Stimulated activated CD4-positive, alpha-beta T cell treated with anti-CD3 and anti-CD28 coated beads, Interleukin-12 subunit alpha, Interleukin-12 subunit beta, amount 100 ng/mL, for 48 hours (primary cell): Measurements from ENCODE around the gene GARS1.
"Not testable (repeated sequence)": the region's sequence is repeated elsewhere in the genome, so short reads cannot be mapped to it uniquely, and the experiment has no call there.

Source experiments
- DNase-seq, 3 donors: peaks; one replicate each; pipeline ENCODE4 v3.0.0-alpha.2; 2020; ENCODE audit warnings: low read depth in 2 of 3, low spot score in 1 of 3

Gene GARS1

DNA sequence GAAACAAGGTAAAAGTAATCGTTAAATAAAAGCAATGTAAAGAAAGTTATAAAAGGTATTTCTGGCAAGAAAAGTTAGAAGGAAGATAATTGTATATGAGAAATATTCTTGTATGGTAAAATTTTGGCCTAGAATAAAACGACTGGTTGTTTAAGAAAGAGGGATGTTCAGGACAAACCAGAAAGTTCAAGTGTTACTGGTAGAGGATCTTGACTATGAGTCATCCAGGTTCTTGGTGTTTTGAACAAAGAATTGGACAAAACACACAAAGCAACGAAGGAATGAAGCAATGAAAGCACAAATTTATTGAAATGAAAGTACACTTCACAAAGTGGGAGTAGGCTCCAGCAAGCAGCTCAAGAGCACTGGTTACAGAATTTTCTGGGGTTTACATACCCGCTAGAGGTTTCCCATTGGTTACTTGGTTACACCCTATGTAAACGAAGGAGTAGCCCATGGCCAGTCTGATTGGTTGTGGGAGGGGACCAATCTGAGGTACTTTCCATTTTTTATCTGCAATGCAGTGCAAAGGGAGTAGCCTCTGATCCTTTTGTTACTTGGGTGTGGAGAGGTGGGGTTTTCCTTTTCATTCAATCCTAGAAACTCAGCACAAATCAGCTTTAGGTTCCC, 22.4 kb upstream of the GARS1 start:
- no peak for DNase-seq

DNA sequence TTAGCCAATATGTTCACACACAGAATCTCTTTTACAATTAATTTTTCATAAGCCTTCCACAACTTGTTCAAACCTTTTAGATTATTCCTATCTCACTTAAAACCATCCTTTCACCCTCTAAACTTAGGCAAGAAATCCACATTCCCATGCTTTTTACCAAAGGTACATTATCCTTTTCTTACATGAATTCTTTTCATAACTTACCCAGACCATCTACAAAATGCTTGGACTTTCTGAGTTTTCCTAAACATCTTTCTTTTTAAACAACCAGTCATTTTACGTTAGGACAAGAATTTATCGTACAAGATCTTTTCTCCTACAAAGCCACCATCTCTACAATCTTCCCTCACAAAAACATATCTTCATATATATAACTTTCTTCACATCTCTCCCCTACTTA, 18.8 kb upstream of the GARS1 start:
- DNase-seq: no peak

GRCh38 chr7:30583181-30583580, 11.5 kb upstream of the GARS1 start:
- no peak for DNase-seq

DNA sequence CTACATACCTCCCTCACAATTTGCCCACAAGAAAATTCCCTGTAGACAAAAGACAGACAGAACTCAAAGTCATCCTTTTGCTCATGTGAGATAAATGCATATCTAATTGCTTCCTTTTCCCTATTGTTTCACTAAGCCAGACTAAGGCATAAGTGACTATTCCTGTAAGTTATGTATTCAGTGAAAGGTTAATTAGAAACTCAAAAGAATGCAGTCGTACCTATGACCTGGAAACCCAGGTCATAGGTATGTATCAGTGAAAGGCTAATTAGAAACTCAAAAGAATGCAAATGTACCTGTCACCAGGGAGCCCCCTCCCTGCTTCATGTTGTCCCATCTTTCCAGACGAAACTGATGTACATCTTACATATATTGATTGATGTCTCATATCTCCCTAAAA, 10.3 kb upstream of the GARS1 start:
- no peak for DNase-seq

DNA sequence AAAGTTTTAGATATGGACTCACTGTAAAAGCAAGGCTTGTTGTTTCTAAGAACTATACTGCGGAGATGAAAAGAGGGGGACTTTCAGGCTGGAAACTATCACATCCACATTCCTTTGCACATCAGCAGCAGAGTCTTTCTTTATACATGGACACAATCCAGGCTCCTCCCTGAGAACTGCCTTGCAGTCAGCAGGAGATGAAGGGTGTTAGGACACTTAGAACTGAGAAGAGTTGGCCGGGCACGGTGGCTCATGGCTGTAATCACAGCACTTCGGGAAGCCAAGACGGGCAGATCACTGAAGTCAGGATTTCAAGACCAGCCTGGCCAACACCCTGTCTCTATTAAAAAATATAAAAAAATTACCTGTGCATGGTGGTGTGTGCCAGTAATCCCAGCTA, 9.7 kb upstream of the GARS1 start:
- no peak for DNase-seq

DNA sequence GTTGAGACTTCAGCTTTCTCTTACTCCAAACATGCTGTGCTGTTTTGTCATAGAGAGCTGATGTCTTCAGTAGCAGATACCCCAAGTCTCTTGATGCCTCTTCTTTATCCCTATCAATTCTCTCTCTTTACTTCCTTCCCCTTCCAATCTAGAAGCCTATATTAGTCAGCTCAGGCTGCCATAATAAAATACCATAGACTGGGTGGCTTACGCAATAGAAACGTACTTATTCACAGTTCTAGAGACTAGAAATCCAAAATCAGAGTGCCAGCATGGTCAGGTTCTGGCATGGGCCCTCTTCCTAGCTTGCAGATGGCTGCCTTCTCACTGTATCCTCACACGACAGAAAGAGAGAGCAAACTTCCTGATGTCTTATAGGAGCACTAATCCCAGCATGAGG, 9.0 kb upstream of the GARS1 start:
- DNase-seq: no peak

DNA sequence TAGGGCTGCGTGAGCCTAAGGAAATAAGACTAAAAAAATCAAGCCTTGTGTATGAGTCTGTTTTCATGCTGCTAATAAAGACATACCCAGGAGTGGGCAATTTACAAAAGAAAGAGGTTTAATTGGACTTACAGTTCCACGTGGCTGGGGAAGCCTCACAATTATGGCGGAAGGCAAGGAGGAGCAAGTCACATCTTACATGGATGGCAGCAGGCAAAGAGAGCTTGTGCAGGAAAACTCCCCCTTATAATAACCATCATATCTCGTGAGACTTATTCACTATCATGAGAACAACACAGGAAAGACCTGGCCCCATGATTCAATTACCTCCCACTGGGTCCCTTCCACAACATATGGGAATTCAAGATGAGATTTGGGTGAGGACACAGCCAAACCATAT, 7.1 kb upstream of the GARS1 start:
- DNase-seq: not testable (repeated sequence)

- no peak for DNase-seq
Measured at GRCh38 chr7:30589111-30589510, 5.6 kb upstream of the GARS1 start.

GRCh38 chr7:30594048-30594539, 584 bp upstream of the GARS1 start:
- peak in 2 of 3 donors; percentile 19 to 26 for DNase-seq

DNA sequence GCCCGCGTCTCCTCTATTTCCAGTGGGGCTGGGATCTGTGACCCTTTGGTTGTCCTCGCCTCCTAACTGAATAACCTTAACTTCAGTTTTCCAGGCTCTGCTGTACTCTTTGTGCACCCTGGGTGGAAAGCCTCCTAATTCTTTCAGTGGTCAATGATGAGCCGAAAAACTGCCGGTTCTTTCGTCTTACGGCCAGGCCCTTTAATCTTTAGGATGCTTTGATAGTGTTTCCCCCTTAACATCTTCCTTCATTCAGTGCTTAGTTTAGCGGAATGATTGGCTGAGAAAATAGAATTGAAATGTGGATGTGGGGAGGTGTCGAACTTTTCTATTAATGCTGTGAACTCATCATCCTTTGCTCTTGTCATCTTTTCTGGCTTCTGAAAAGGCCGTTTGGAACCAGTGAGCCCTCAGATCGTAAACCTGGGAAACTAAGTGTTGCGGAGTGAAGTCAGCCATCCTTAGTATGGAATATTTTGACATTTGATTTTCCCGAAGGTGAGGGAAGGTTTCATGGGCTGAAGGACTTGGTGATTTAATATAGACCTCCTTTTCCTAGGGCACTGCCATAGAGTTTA, 847 bp downstream of the GARS1 start:
- DNase-seq: no peak

DNA sequence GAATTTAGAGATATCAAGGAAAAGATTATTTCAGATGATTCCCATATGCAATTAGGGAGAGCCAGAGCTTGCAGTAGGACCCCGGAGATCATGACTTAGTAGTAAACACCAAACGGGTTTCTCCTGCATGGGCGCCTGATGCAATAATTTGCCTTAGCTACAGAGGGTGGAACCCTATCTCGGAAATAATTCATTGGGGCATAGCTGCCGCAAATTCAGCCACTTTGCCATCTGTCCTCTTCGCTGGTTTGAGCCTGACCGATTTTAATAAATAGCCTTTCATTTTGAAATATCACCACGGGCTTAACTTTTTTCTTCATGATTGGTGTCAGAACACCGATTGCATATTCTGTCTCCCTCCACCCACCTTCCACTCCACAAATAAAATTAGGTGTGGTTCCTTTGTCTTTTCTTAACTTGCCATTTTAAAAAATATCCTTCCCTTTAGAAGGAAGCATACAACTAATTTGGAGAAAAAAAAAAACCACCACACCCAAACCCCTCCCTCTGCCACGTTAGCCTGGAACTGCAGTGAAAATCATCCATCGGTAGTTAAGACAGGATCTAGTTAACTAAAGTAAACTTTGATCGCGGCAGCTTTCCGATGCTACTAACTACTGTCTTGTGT, 1.4 kb downstream of the GARS1 start:
- DNase-seq: no peak

GRCh38 chr7:30596721-30597120, 2.0 kb downstream of the GARS1 start:
- DNase-seq: no peak

- no peak for DNase-seq
Measured at GRCh38 chr7:30598121-30598876, 3.6 kb downstream of the GARS1 start.

DNA sequence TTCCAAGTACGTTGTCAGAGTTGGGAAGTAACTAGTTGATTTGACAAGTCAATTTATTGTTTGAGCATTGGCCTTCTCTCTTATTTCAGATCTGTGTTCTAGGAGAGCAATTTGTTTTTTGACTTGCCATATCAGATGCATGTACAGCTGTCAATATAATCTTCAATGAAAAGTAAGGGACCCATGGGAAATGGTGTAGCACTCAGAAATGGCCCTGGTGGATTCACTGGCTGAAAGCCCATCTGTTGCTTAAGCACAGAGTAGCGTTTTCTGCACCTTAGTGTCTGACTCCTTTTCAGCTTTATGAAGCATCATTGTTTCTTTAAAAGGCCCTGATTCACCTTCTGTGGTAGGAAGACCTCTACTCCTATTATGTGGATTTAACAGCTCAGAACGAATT, 10.2 kb downstream of the GARS1 start:
- no peak for DNase-seq

DNA sequence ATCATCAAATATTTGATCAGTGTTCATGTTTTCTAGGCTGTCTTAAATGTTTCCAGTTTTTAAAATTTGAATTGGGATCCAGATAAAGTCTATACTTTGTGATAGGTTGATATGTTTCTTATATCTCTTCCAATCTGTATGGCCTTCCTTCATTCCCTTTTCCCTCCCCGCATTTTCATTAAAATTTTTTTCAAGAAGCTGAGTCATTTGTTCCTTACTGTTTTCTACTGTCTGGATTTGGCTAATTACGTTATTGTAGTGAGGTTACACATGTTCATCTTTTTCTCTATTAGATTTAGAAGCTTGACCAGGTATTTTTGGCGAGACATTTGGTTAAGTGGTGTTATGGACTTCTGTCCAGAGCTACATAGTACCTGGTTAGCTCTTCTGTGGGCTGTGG, 11.2 kb downstream of the GARS1 start:
- DNase-seq: no peak

- peak in 2 of 3 donors; percentile 12 to 34 for DNase-seq
Measured at GRCh38 chr7:30612658-30613265, 18.1 kb downstream of the GARS1 start.

GRCh38 chr7:30613366-30614325, 19.0 kb downstream of the GARS1 start:
- no peak for DNase-seq

DNA sequence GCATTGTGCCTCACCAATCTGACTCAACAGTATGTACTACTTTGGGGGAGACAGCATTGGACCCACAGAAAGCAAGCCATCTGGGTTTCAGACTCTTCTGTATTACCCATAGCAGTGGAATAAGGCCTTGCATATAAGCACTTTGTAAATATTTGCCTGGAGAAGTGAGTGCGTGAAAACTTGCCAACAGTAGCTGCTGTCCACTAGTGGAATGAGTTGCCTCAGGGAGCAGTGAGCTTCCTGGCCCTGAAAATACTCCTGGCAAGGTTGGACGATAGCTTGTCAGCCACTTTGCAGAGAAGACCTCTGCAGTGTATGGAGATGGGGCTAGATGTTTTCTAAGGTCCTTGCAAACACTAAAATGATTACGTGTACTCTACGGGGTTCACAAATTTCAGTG, 21.6 kb downstream of the GARS1 start:
- DNase-seq: no peak

DNA sequence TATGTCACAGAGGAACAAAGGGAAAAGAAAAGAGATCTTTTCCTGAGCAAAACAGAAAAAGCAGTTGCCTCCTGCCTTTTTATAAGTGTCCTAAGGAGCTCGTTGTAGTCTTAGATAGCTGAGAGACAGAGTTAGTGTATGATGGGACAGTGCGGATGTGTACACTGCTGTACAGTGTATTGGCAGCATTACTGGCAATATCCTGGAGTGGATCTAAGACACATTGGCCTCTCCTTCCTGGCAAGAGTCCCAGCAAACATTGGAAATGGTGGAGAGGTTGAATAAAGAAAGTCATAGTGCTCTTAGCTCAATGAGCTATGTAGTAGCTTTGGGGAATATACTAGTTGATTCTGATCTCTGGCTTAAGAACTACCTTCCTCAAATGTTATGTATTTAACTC, 22.7 kb downstream of the GARS1 start:
- DNase-seq: no peak

DNA sequence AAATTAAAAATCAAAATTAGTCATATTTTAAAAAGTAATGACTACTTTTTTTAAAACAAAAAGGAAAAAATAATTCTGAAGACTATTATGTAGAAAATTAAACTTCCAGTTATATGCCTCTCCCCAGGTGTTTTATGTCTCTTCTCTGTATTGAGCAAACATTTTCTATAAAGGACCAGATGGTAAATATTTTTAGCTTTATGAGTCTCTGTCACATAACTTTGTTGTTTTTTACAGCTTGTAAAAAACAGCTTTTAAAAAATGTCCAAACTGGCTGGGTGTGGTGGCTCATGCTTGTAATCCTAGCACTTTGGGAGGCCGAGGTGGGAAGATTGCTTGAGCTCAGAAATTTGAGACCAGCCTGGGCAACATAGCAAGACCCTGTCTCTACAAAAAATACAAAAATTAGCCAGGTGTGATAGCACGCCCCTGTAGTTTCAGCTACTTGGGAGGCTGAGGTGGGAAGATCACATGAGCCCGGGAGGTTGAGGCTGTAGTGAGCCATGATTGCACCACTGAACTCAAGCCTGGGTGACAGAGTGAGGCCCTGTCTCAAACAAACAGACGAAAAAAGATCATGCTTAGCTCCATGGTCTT, 23.5 kb downstream of the GARS1 start:
- no peak for DNase-seq
